HT-29 (cell line): Measurements from ENCODE around the gene ATP6V0A1. TPM values are rescaled to one million over a fixed set of nuclear protein-coding genes. Genes with fewer than 3 reads are reported as not detected.
A peak's percentile ranks its signal among the peaks of the same experiment; 100 is the strongest.

Experiments used
- DNase-seq: peaks from one replicate; pipeline ENCODE4 v3.0.0-alpha.2; 2015; ENCODE audit warnings: low spot score
- total RNA-seq: library from RNA; depleted of rRNA; stranded (reverse); fragments of >200 nt; shearing (Covaris generic); gene quantifications from 2 replicates; pipeline ENCODE4 v1.2.3, GENCODE V29; 2014

Gene ATP6V0A1
- total RNA-seq, 1 experiment from 2014 or later: 38.4 TPM

GRCh38 chr17:42518755-42519545 is 60.3 kb downstream of the ATP6V0A1 start:
- peak; percentile 69 for DNase-seq

GRCh38 chr17:42519546-42520491 is 61.1 kb downstream of the ATP6V0A1 start:
- peak; percentile 77 for DNase-seq

GRCh38 chr17:42520540-42520951 is 61.9 kb downstream of the ATP6V0A1 start:
- DNase-seq: no peak

GRCh38 chr17:42521036-42521435 is 62.4 kb downstream of the ATP6V0A1 start:
- no peak for DNase-seq

GRCh38 chr17:42521666-42522262 is 63.1 kb downstream of the ATP6V0A1 start:
- no peak for DNase-seq

- no peak for DNase-seq
Measured at GRCh38 chr17:42522263-42522790, 63.6 kb downstream of the ATP6V0A1 start.

GRCh38 chr17:42522798-42523278 is 64.2 kb downstream of the ATP6V0A1 start:
- DNase-seq: no peak

GRCh38 chr17:42525221-42525620 is 66.5 kb downstream of the ATP6V0A1 start:
- no peak for DNase-seq

GRCh38 chr17:42526031-42526444 is 67.4 kb downstream of the ATP6V0A1 start:
- no peak for DNase-seq

- DNase-seq: no peak
Measured at GRCh38 chr17:42527932-42528331, 69.3 kb downstream of the ATP6V0A1 start.

GRCh38 chr17:42529061-42529460 is 70.4 kb downstream of the ATP6V0A1 start:
- DNase-seq: no peak

GRCh38 chr17:42530952-42531454 is 72.3 kb downstream of the ATP6V0A1 start:
- no peak for DNase-seq

- DNase-seq: peak; percentile 72
Measured at GRCh38 chr17:42531455-42532354, 73.0 kb downstream of the ATP6V0A1 start.

- no peak for DNase-seq
Measured at GRCh38 chr17:42535155-42536047, 76.7 kb downstream of the ATP6V0A1 start.

- peak; percentile 90 for DNase-seq
Measured at GRCh38 chr17:42536048-42536371, 77.3 kb downstream of the ATP6V0A1 start, which contains the start of gene NAGLU. TSS of gene NAGLU (plus strand) at chr17:42536241. CDS start at chr17:42536273, 32 bp downstream.

GRCh38 chr17:42536372-42537155 is 77.9 kb downstream of the ATP6V0A1 start:
- peak; percentile 75 for DNase-seq

GRCh38 chr17:42537156-42537805 is 78.6 kb downstream of the ATP6V0A1 start:
- DNase-seq: no peak
